Measurements from ENCODE around the gene BAMBI. TPM values are rescaled to one million over a fixed set of nuclear protein-coding genes. Genes with fewer than 3 reads are reported as not detected.

The BAMBI gene
- polyA plus RNA-seq, 1 donor (not counting 4 experiments of a cell fraction or from before 2014, with no cell fraction given) = 2.9 TPM

- H3K27ac ChIP-seq (ENCODE audit: control insufficient read depth, insufficient read depth, low read length) = no peak overlapping the region
- dilution Hi-C loops (cut with MboI; ENCODE audit: extremely low pct_ligation_motif_present, low sequenced_read_pairs) = no loop called here
- DNase-seq (ENCODE audit: low read depth, low spot score) = no peak
- no peak overlapping the region for H3K9ac ChIP-seq (ENCODE audit: control insufficient read depth, extremely low read depth, insufficient read depth, low read length)
- peak overlapping the region in 1 of 3 experiments; percentile 65 for H3K4me3 ChIP-seq (ENCODE audit: control insufficient read depth in 2 of 3, extremely low read depth in 1 of 3, insufficient read depth in 2 of 3, low read depth in 1 of 3, low read length in 3 of 3)
- no peaks in the 10 kb centered on the region for H3K36me3 ChIP-seq (ENCODE audit: control insufficient read depth in 2 of 2, extremely low read depth in 1 of 2, insufficient read depth in 2 of 2, low read length in 2 of 2)
- H3K4me1 ChIP-seq (ENCODE audit: control insufficient read depth, extremely low read depth, insufficient read depth, low read length) = peaks cover 7% of the 10 kb centered on the region
- H3K9me3 ChIP-seq (ENCODE audit: control insufficient read depth, low read depth, low read length) = no peaks in the 10 kb centered on the region
- no peaks in the 10 kb centered on the region for H3K9me1 ChIP-seq (ENCODE audit: control insufficient read depth, extremely low read depth, insufficient read depth, low read length)
- no peaks in the 10 kb centered on the region for H4K20me1 ChIP-seq (ENCODE audit: control insufficient read depth, extremely low read depth, insufficient read depth, low read length)
- no peak overlapping the region for H2AFZ ChIP-seq (ENCODE audit: control insufficient read depth, low read length)
- no peak for FAIRE-seq
- no peaks in the 10 kb centered on the region for H3K79me2 ChIP-seq (ENCODE audit: control insufficient read depth, insufficient read depth, low read length)
- TF ChIP-seq CTCF (optimal IDR thresholded peaks at IDR 0.05 in 1 of 3, IDR thresholded peaks at IDR 0.05 in 1 of 3, conservative IDR thresholded peaks at IDR 0.05 in 1 of 3; ENCODE audit: extremely low read depth in 1 of 3, insufficient read depth in 2 of 3, low read length in 3 of 3) (no peak), EZH2 (IDR thresholded peaks at IDR 0.05; ENCODE audit: low read length) (no peak)
- no peaks in the 10 kb centered on the region for H3K27me3 ChIP-seq (ENCODE audit: control insufficient read depth, extremely low read depth, insufficient read depth, low read length)
- peak overlapping the region; percentile 85 for H3K4me2 ChIP-seq (ENCODE audit: control insufficient read depth, extremely low read depth, insufficient read depth, low read depth, low read length)
Measured at GRCh38 chr10:28721318-28721951, 44.1 kb downstream of the BAMBI start.

GRCh38 chr10:28722065-28722803 is 44.9 kb downstream of the BAMBI start:
- no peaks in the 10 kb centered on the region for H3K27me3 ChIP-seq (ENCODE audit: control insufficient read depth, extremely low read depth, insufficient read depth, low read length)
- no peak overlapping the region for H3K27ac ChIP-seq (ENCODE audit: control insufficient read depth, insufficient read depth, low read length)
- peaks cover 7% of the 10 kb centered on the region for H3K4me1 ChIP-seq (ENCODE audit: control insufficient read depth, extremely low read depth, insufficient read depth, low read length)
- H3K9ac ChIP-seq (ENCODE audit: control insufficient read depth, extremely low read depth, insufficient read depth, low read length) = peak overlapping the region; percentile 29
- FAIRE-seq = no peak
- peak overlapping the region; percentile 91 for H2AFZ ChIP-seq (ENCODE audit: control insufficient read depth, low read length)
- H3K4me3 ChIP-seq (ENCODE audit: control insufficient read depth in 2 of 3, extremely low read depth in 1 of 3, insufficient read depth in 2 of 3, low read depth in 1 of 3, low read length in 3 of 3) = peak overlapping the region; percentile 25 to 65 (median 55)
- no peak for DNase-seq (ENCODE audit: low read depth, low spot score)
- TF ChIP-seq CTCF (optimal IDR thresholded peaks at IDR 0.05 in 1 of 3, IDR thresholded peaks at IDR 0.05 in 1 of 3, conservative IDR thresholded peaks at IDR 0.05 in 1 of 3; ENCODE audit: extremely low read depth in 1 of 3, insufficient read depth in 2 of 3, low read length in 3 of 3) (no peak), EZH2 (IDR thresholded peaks at IDR 0.05; ENCODE audit: low read length) (no peak)
- no peaks in the 10 kb centered on the region for H3K36me3 ChIP-seq (ENCODE audit: control insufficient read depth in 2 of 2, extremely low read depth in 1 of 2, insufficient read depth in 2 of 2, low read length in 2 of 2)
- no peaks in the 10 kb centered on the region for H3K79me2 ChIP-seq (ENCODE audit: control insufficient read depth, insufficient read depth, low read length)
- H3K9me1 ChIP-seq (ENCODE audit: control insufficient read depth, extremely low read depth, insufficient read depth, low read length) = no peaks in the 10 kb centered on the region
- dilution Hi-C loops (cut with MboI; ENCODE audit: extremely low pct_ligation_motif_present, low sequenced_read_pairs) = no loop called here
- no peaks in the 10 kb centered on the region for H3K9me3 ChIP-seq (ENCODE audit: control insufficient read depth, low read depth, low read length)
- no peaks in the 10 kb centered on the region for H4K20me1 ChIP-seq (ENCODE audit: control insufficient read depth, extremely low read depth, insufficient read depth, low read length)
- H3K4me2 ChIP-seq (ENCODE audit: control insufficient read depth, extremely low read depth, insufficient read depth, low read depth, low read length) = peak overlapping the region; percentile 85

Data from keratinocyte (primary cell).